ELF-1 (cell line): ENCODE measurements around the gene SPDYE8.
A peak's percentile ranks its signal among the peaks of the same experiment; 100 is the strongest.
"Not testable (repeated sequence)": the region's sequence is repeated elsewhere in the genome, so short reads cannot be mapped to it uniquely, and the experiment has no call there.

Source experiments
- DNase-seq: peaks from one replicate; pipeline ENCODE4 v3.0.0-alpha.2; 2016; ENCODE audit warnings: low read depth, low spot score

The SPDYE8 gene, protein sequence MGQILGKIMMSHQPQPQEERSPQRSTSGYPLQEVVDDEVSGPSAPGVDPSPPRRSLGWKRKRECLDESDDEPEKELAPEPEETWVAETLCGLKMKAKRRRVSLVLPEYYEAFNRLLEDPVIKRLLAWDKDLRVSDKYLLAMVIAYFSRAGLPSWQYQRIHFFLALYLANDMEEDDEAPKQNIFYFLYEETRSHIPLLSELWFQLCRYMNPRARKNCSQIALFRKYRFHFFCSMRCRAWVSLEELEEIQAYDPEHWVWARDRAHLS

DNA sequence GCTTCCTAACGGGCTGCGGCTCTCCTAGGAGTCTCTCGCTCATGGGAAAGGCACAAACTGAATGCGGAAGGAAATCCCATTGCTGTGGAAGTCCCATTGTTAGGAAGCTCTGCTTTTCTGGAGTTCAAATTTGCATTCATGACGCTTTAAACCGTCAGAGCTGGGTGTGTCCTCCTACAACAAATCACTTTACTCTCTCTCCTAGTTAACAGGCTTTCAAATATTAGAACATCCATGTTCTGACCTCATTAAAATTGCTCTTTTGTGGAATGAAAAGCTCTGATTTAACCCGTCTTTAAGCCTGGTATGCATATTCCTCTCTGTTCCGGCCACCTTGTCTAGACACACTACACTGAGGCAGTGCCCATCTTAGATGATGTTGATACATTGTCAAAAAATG is at the start of gene SPDYE8:
Gene SPDYE8, minus strand, starts transcription at position 101 of the 400 bp plus-strand sequence. CDS start 1,800 bp downstream, outside the sequence.
- not testable (repeated sequence) for DNase-seq

DNA sequence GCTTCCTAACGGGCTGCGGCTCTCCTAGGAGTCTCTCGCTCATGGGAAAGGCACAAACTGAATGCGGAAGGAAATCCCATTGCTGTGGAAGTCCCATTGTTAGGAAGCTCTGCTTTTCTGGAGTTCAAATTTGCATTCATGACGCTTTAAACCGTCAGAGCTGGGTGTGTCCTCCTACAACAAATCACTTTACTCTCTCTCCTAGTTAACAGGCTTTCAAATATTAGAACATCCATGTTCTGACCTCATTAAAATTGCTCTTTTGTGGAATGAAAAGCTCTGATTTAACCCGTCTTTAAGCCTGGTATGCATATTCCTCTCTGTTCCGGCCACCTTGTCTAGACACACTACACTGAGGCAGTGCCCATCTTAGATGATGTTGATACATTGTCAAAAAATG is 28.2 kb upstream of the SPDYE8 start, which contains the start of gene SPDYE11:
Gene SPDYE11, minus strand, starts transcription at position 101 of the 400 bp plus-strand sequence. CDS start 1,800 bp downstream, outside the sequence.
- DNase-seq = not testable (repeated sequence)

DNA sequence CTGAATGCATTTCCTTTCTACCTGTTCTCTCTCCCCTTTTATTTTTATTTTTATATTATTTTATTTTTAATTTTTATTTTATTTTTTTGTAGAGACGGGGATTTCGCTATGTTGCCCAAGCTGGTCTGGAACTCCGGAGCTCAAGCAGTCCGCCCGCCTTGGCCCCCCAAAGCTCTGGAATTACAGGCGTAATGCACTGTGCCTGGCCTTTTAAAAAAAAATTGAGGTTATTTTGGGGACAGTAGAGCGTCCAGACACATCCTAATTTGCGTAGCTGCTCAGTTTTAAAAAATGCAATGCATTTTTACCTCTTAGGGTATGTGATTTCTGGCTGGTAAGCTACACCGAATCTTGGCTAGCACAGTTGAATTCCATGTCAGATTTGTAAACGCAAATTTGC is 23.1 kb downstream of the SPDYE8 start:
- not testable (repeated sequence) for DNase-seq

DNA sequence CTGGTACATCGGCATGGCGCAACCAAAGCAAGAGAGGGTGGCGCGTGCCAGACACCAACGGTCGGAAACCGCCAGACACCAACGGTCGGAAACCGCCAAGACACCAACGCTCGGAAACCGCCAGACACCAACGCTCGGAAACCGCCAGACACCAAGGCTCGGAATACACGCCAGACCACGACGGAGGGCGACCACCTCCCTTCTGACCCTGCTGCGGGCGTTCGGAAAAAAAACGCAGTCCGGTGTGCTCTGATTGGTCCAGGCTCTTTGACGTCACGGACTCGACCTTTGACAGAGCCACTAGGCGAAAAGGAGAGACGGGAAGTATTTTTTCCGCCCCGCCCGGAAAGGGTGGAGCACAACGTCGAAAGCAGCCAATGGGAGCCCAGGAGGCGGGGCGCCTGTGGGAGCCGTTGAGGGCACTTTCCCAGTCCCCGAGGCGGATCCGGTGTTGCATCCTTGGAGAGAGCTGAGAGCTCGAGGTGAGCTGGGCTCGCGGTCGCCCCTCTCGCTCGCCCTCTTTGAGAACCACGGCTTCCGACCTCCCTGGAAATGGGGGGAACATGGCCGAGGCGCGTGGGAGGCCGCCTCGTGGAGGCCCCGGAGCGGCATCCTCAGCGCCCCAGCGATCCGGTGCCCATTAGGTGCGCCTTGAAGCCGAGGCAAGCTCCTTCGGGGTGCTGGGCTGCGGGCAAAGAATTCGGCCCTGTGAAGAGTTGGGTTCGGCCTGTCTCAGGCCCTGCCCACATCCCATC is 23.7 kb downstream of the SPDYE8 start:
- peak; percentile 97 for DNase-seq

DNA sequence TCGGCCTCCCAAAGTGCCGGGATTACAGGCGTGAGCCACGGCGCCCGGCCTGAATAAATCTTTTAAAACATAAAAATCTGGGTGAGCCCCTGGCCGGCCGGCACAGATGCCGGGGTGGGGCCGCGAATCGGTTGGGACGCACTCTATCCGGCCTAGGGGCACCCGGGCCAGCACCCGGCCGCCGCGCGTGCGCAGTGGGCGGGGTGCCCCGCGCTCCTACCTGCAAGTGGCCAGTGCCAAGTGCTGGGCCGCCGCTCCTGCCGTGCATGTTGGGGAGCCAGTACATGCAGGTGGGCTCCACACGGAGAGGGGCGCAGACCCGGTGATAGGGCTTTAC is 24.2 kb downstream of the SPDYE8 start:
- not testable (repeated sequence) for DNase-seq

DNA sequence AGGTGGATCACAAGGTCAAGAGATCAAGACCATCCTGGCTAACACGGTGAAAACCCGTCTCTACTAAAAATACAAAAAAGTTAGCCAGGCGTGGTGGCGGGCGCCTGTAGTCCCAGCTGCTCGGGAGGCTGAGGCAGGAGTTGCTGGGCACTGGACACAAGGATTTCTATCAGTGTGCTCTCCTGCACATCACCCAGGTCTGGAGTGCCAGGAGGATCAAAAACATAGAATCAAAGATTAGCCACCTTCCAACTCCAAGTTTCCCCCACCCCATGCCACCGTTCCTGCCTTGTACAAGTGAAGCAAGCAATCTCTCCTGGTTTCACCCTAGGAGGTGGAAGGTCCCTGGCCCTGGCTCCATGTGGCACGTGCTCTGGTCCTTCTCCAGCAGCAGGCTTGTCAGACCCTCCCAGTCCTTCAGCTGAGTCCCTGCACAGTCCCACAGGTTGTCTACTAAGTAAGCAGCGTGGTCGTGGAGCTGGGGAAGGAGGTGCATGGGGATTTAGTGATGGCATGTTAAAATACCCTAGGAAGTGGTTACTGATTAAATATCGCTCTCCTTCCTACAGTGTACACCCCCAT is 31.6 kb downstream of the SPDYE8 start:
- DNase-seq = not testable (repeated sequence)

DNA sequence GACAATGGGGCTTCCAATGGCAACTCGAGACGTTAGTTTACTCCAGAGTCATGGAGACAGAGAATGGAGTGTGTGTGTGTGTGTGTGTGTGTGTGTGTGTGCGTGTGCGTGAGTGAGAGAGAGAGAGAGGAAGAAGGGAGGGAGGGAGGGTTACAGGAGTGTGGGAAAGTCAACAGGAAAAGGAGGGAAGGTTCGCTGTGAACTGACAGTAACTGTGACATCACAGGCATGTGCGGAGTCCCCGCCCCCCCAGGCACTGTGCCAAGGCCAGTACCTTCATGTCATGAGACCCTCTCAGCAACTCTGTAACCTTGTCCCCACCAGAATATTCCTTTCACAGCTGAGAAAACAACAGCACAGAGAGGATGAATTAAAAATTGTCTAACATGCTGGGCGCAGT is 32.1 kb downstream of the SPDYE8 start:
- DNase-seq = not testable (repeated sequence)

DNA sequence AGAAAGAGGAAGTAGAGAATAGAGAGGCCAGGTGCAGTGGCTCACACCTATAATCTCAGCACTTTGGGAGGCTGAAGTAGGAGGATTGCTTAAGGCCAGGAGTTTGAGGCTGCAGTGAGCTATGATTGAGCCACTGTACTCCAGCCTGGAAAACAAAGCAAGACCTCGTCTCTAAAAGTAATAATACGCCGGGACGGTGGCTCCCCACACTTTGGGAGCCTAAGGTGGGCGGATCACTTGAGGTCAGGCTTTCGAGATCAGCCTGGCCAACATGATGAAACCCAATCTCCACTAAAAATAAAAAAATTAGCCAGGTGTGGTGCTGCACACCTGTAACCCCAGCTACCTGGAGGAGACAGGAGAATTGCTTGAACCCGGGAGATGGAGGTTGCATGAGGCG is 34.1 kb downstream of the SPDYE8 start:
- not testable (repeated sequence) for DNase-seq

DNA sequence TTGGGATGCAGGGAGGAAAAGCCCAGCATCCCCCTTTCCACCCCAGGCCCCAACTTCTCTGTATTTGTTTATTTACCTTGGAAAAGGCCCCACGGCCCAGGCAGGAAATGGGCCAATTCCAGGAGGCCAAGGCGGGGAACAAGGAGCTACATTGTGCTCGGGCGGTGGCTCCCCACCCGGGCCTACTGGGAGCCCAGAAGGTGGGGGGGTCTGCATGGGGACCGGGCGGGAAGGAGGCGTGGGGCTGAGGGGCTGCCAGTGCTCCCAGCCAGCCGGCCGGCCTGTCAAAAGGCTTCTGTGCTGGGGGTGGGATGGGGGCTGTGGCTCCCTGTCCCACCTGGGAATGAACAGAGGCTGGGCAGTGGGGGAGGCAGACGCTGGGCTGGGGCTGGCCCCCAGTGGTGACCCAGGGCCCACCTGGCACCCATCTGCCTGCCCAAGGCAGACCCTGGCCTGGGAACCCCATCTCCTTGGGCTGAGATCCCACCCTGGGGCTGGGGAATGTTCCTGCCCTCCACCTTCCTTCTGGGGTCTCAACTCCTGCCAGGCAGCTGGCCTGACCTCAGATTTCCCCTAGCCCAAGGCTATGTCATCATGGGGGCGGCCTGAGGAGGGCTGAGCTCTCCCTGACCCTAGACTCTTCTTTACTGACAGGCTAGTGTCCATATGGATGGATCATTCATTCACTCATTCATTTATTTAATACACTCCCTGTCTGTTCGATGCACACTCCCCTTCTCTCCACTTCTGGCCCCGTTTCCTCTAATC is 39.2 kb downstream of the SPDYE8 start:
- not testable (repeated sequence) for DNase-seq

DNA sequence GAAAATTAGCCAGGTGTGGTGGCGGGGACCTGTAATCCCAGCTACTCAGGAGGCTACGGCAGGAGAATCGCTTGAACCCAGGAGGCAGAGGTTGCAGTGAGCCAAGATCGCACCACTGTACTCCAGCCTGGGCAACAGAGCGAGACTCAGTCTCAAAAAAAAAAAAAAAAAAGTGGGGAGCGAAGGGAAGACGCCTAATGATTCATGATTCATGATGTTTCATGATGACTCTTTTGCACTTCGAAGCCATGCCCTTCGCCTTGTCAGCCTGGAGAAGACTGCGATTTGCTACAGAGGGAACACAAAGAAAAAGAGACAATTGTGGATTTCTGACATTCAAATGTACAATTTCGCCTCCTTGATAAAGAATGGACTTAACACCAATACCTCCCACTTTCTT is 47.5 kb downstream of the SPDYE8 start:
- not testable (repeated sequence) for DNase-seq

DNA sequence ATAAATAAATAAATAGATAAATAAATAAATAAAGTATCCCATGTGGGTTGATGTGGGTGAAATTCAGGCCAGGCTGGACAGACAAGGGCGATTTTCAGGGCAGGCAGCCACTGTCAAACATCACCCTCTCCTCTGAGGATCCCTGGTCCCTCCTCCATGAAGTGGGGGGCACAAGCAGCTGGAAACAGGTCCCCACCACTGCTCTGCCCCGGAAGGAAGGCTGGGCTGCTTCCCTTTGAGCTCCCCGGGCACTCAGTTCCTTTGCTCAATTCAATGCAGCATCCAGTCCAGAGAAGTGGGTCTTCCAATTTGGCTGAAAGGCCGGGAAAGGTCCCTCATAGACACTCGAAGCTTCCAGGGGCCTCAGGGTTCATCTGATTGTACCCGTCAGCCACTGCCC is 49.2 kb downstream of the SPDYE8 start:
- not testable (repeated sequence) for DNase-seq

DNA sequence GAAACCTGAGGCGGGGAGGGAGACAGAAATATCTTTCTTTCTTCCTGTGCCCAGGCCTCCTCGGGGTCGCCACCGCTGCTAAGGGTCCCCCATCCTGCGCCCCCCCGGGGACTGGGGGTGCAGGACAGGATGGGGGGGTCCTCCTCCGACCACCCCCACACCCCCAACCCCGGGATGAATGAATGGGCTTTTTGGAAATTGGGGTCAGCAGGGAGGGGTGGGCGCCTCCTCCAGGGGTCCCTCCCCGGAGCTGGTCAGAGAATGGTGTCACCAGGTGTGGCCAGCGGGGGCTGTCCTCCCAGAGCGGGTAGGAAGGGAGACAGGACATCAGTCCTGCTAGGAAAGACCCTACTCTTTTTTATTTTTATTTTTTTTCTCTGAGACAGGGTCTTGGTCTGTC is 53.1 kb downstream of the SPDYE8 start:
- not testable (repeated sequence) for DNase-seq

DNA sequence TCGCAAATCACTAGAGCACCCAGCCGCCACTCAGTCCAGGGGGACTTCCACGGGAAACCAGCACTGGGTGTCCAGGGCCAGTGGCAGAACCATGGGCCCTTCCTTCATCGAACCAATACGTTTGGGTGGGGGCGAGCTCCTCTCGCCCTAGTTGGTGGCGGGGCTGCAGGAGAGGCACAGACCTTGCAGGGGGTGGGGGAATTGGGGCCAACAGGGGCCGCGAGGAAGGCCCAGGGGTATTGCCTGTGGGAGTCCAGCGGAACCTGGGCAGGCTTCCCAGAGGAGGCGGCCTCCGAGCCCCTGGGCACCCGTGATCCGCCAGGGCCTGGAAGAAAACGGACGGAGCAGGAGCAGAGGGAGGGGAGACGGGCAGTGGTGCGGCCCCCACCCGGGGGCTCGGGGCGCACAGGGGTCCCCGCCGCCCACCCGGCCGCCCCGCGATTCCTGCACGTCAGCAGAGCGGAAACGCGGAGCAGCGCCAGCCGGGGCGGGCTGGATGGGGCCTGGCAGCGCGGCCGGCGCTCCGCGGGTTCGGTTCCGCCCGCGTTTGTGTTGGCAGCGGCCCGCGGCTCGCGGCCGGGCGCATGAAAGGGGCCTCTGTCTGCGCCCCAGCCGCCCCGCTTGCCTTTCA is 53.8 kb downstream of the SPDYE8 start:
- not testable (repeated sequence) for DNase-seq

DNA sequence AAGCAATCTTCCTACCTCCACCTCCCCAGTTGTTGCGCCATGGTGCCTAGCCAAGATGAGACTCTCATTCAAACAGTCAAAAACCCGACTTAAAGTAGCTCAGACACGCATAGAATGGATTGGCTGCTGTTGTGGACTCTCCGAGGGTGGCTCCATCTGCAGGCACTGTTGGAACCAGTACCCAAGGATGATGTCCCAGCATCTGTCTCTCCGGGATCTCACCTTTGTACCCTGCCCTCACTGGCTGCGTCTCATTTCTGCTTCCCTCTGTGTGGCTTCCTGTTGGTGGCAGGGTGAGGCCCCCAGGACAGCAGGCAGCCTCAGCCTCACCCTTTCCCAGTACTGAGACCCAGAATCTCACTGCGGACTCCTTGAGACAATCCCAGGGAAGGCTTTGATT is 54.8 kb downstream of the SPDYE8 start:
- DNase-seq = not testable (repeated sequence)

DNA sequence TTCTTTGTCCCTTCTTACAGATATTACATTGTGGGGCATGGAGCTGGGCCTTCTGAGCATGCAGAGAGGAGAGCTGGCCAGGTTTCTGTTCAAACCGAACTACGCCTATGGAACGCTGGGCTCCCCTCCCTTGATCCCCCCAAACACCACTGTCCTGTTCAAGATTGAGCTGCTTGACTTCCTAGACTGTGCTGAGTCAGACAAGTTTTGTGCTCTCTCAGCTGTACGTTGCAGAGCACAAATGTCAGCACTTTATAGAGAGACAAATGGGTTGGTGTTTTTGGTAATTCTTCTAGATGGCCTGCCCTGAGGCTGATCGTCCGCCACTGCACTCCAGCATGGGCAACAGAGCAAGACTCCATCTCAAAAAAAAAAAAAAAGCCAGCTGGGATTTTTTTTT is 58.1 kb downstream of the SPDYE8 start:
- not testable (repeated sequence) for DNase-seq
